H1 (cell line): Measurements from ENCODE around the gene CFAP107. TPM values are rescaled to one million over a fixed set of nuclear protein-coding genes. Genes with fewer than 3 reads are reported as not detected.

Experiments used
- CTCF ChIA-PET: fragments of 300-600 bp; sonication (Branson Sonifier 250); formaldehyde crosslinking; loops from one replicate; lab custom pipeline; 2021; ENCODE audit not compliant: partially characterized antibody; lab: Charles Lee
- POLR2A ChIA-PET: fragments of 300-600 bp; sonication (Branson Sonifier 250); formaldehyde crosslinking; loops from one replicate; lab custom pipeline; 2021; ENCODE audit warnings: inconsistent platforms; ENCODE audit not compliant: partially characterized antibody; lab: Charles Lee
- DNase-seq, 2 experiments: peaks; one replicate each; pipeline versions ENCODE4 v3.0.0 to v3.0.0-alpha.2; 2010 to 2022; ENCODE audit warnings: low spot score in 2 of 2, low read depth in 1 of 2, mixed read lengths in 1 of 2
- FAIRE-seq: peaks from 2 replicates; lab custom pipeline; 2011; peaks lifted over from hg19 to GRCh38; lab: Jason Lieb, UNC
- H2AFZ ChIP-seq: 2 replicates; pipeline ENCODE4 v1.8.1; 2012; ENCODE audit warnings: low read length, inconsistent platforms
- H2AK5ac ChIP-seq: 2 replicates; pipeline ENCODE4 v1.6.1; 2013; ENCODE audit warnings: low read depth, low read length
- H2BK120ac ChIP-seq: replicated peaks from 2 replicates; pipeline ENCODE3; 2013; ENCODE audit warnings: low read depth, low read length, inconsistent platforms
- H2BK12ac ChIP-seq: 2 replicates; pipeline ENCODE4 v1.6.1; 2013; ENCODE audit warnings: low read depth, low read length
- H2BK15ac ChIP-seq: 2 replicates; pipeline ENCODE4 v1.6.1; 2013; ENCODE audit warnings: low read length
- H2BK20ac ChIP-seq: 2 replicates; pipeline ENCODE4 v1.6.1; 2013; ENCODE audit warnings: low read length
- H2BK5ac ChIP-seq: 2 replicates; pipeline ENCODE4 v1.6.1; 2013; ENCODE audit warnings: low read depth, low read length
- H3K14ac ChIP-seq: 2 replicates; pipeline ENCODE4 v1.6.1; 2013; ENCODE audit warnings: inconsistent platforms; ENCODE audit not compliant: insufficient read length
- H3K18ac ChIP-seq: 2 replicates; pipeline ENCODE4 v1.6.1; 2013; ENCODE audit warnings: low read length; ENCODE audit errors: extremely low read depth
- H3K23ac ChIP-seq: 2 replicates; pipeline ENCODE4 v1.6.1; 2013; ENCODE audit warnings: inconsistent platforms; ENCODE audit not compliant: insufficient read length
- H3K23me2 ChIP-seq: 2 replicates; pipeline ENCODE4 v1.6.1; 2013; ENCODE audit warnings: low read depth, low read length
- H3K27ac ChIP-seq: 2 replicates; pipeline ENCODE4 v1.6.1; 2011; ENCODE audit warnings: low read depth, low read length, inconsistent platforms
- H3K27me3 ChIP-seq, 4 experiments: replicated peaks in 1 of 4; 1 replicate in 1 of 4; 2 replicates in 3 of 4; pipeline versions ENCODE4 v1.6.1 to v1.8.1; 2011 to 2013; ENCODE audit warnings: low read length in 3 of 4, mild to moderate bottlenecking in 3 of 4, inconsistent platforms in 2 of 4, mixed read lengths in 2 of 4, moderate library complexity in 1 of 4; ENCODE audit not compliant: control insufficient read depth in 3 of 4, insufficient read depth in 3 of 4; ENCODE audit errors: extremely low read depth in 1 of 4
- H3K36me3 ChIP-seq, 4 experiments: 2 replicates each; pipeline versions ENCODE4 v1.6.1 to v1.8.1; 2011 to 2013; ENCODE audit warnings: mild to moderate bottlenecking in 4 of 4, low read length in 3 of 4, moderate library complexity in 2 of 4, control low read depth in 1 of 4, inconsistent platforms in 1 of 4; ENCODE audit not compliant: insufficient read depth in 4 of 4, control insufficient read depth in 2 of 4
- H3K4ac ChIP-seq: replicated peaks from 2 replicates; pipeline ENCODE3; 2013; ENCODE audit warnings: low read length, low read depth, mixed read lengths, inconsistent platforms; ENCODE audit not compliant: insufficient read length
- H3K4me1 ChIP-seq, 4 experiments: replicated peaks in 1 of 4; 1 replicate in 1 of 4; 2 replicates in 3 of 4; pipeline versions ENCODE4 v1.6.1 to v1.8.1; 2011 to 2013; ENCODE audit warnings: low read length in 3 of 4, inconsistent platforms in 2 of 4, mixed read lengths in 1 of 4; ENCODE audit not compliant: insufficient read depth in 4 of 4, control insufficient read depth in 3 of 4
- H3K4me2 ChIP-seq, 2 experiments: 2 replicates each; pipeline versions ENCODE4 v1.6.1 to v1.8.1; 2011 to 2013; ENCODE audit warnings: low read depth in 2 of 2, low read length in 2 of 2, control low read depth in 1 of 2, inconsistent platforms in 1 of 2, mild to moderate bottlenecking in 1 of 2; ENCODE audit not compliant: insufficient read depth in 1 of 2
- H3K4me3 ChIP-seq, 4 experiments: fragments of 200-600, 300-600 bp in 1 of 4; sonication (generic), shearing (Covaris generic), sonication (Bioruptor Twin) in 1 of 4; 2 replicates each; pipeline versions ENCODE4 v1.5.1 to v1.8.1; 2011 to 2016; ENCODE audit warnings: low read length in 4 of 4, low read depth in 3 of 4, control low read depth in 2 of 4, inconsistent platforms in 2 of 4, mild to moderate bottlenecking in 2 of 4, mixed read lengths in 1 of 4, moderate library complexity in 1 of 4; ENCODE audit not compliant: insufficient read depth in 2 of 4; ENCODE audit errors: extremely low read depth in 1 of 4
- H3K56ac ChIP-seq: replicated peaks from 2 replicates; pipeline ENCODE3; 2013; ENCODE audit warnings: low read depth, mild to moderate bottlenecking, mixed read lengths, low read length, inconsistent platforms; ENCODE audit not compliant: insufficient read length
- H3K79me1 ChIP-seq: 2 replicates; pipeline ENCODE4 v1.6.1; 2013; ENCODE audit warnings: low read depth, low read length, control low read depth
- H3K79me2 ChIP-seq, 2 experiments: 2 replicates each; pipeline versions ENCODE4 v1.6.1 to v1.8.1; 2012 to 2013; ENCODE audit warnings: low read length in 2 of 2, mild to moderate bottlenecking in 2 of 2, inconsistent platforms in 1 of 2; ENCODE audit not compliant: insufficient read depth in 2 of 2, control insufficient read depth in 1 of 2
- H3K9ac ChIP-seq, 4 experiments: replicated peaks in 1 of 4; 1 replicate in 1 of 4; 2 replicates in 3 of 4; pipeline versions ENCODE4 v1.6.1 to v1.8.1; 2011 to 2013; ENCODE audit warnings: low read depth in 3 of 4, low read length in 3 of 4, control low read depth in 2 of 4, mild to moderate bottlenecking in 2 of 4, moderate library complexity in 2 of 4, inconsistent platforms in 1 of 4; ENCODE audit errors: extremely low read depth in 1 of 4
- H3K9me3 ChIP-seq, 2 experiments: 2 replicates each; pipeline versions ENCODE4 v1.6.1 to v1.8.1; 2012 to 2013; ENCODE audit warnings: mild to moderate bottlenecking in 2 of 2, moderate library complexity in 2 of 2, control low read depth in 1 of 2, inconsistent platforms in 1 of 2, low read depth in 1 of 2, low read length in 1 of 2, mixed read lengths in 1 of 2; ENCODE audit not compliant: insufficient read depth in 2 of 2
- H4K20me1 ChIP-seq, 2 experiments: replicated peaks in 1 of 2; 2 replicates each; pipeline versions ENCODE3 to v1.8.1; 2011 to 2013; ENCODE audit warnings: inconsistent platforms in 2 of 2, low read length in 2 of 2, mild to moderate bottlenecking in 1 of 2; ENCODE audit not compliant: insufficient read depth in 2 of 2, control insufficient read depth in 1 of 2
- H4K5ac ChIP-seq: 2 replicates; pipeline ENCODE4 v1.6.1; 2013; ENCODE audit warnings: low read length, low read depth, mixed read lengths, inconsistent platforms; ENCODE audit not compliant: insufficient read length
- H4K8ac ChIP-seq: 2 replicates; pipeline ENCODE4 v1.8.0; 2013; ENCODE audit warnings: mild to moderate bottlenecking, moderate library complexity, low read length, inconsistent platforms; ENCODE audit not compliant: insufficient read depth; ENCODE audit errors: extremely low read depth
- H4K91ac ChIP-seq: replicated peaks from 2 replicates; pipeline ENCODE3; 2013; ENCODE audit warnings: low read length, mixed read lengths, inconsistent platforms; ENCODE audit not compliant: insufficient read length
- EGR1 ChIP-seq: IDR thresholded peaks from 2 replicates; pipeline ENCODE4 v1.6.1; 2011; ENCODE audit warnings: low read depth, low read length, borderline replicate concordance
- NRF1 ChIP-seq: IDR thresholded peaks from 2 replicates; pipeline ENCODE4 v1.6.1; 2011; ENCODE audit warnings: mild to moderate bottlenecking, low read depth, low read length, improper control_type of control experiment
- RBBP5 ChIP-seq: IDR thresholded peaks from 2 replicates; pipeline ENCODE4 v1.7.1; 2012; ENCODE audit warnings: low read depth, mild to moderate bottlenecking, inconsistent platforms, low read length, moderate library complexity, borderline replicate concordance
- WGBS, 2 experiments: shearing (Covaris generic) in 1 of 2; methylation state at CpG; one replicate each; pipeline versions ENCODE4 v1.1.6 to v1.1.7; 2013 to 2015; ENCODE audit warnings: low lambda C conversion rate in 2 of 2, mixed read lengths in 2 of 2, inconsistent platforms in 1 of 2, low coverage in 1 of 2, missing lambda C conversion rate in 1 of 2; ENCODE audit not compliant: insufficient replicate concordance in 2 of 2, insufficient coverage in 1 of 2, insufficient read length in 1 of 2; ENCODE audit errors: extremely low coverage in 1 of 2, missing lambda C conversion rate in 1 of 2; 5-methylcytosine and 5-hydroxymethylcytosine counted together
- polyA plus RNA-seq, 7 experiments: library from polyadenylated mRNA; depleted of rRNA in 3 of 7; stranded (reverse) in 5 of 7; unstranded in 2 of 7; fragments of >200 nt in 5 of 7; fragments of 200-250 nt in 2 of 7; gene quantifications; 1 replicate in 5 of 7; 2 replicates in 1 of 7; 4 replicates in 1 of 7; pipeline versions ENCODE4 v1.2.1 to v1.2.3, GENCODE V29; 2011 to 2013; ENCODE audit warnings: missing spikeins in 2 of 7, mixed read lengths in 2 of 7
- total RNA-seq: library from RNA; stranded (reverse); fragmentation: NEBNext Ultra II Directional; extraction: Animal tissue kit (Norgen Biotek cat#: 25700); gene quantifications from 2 replicates; pipeline ENCODE4 v1.2.1, GENCODE V29; 2021
- TF ChIP-seq, protein P1 (sequence below): IDR thresholded peaks from 2 replicates; pipeline ENCODE4 v1.6.1; 2011; ENCODE audit warnings: low read depth, mild to moderate bottlenecking, low read length; ENCODE audit not compliant: insufficient read depth

Gene CFAP107
- total and polyA plus RNA-seq, 2 of the 8 experiments (the other 6 are each of a cell fraction or from before 2014, with no cell fraction given): 0.23 TPM; not detected in 1

GRCh38 chr1:12771186-12771585, 25.2 kb downstream of the CFAP107 start:
- no peak overlapping the region for H4K8ac ChIP-seq
- POLR2A ChIA-PET: no interaction called here
- no peaks in the 10 kb centered on the region for H3K79me1 ChIP-seq
- no peak overlapping the region for H3K56ac ChIP-seq
- H3K4ac ChIP-seq: no peak overlapping the region
- no peak overlapping the region for H3K23ac ChIP-seq
- no peak overlapping the region for H2AK5ac ChIP-seq
- CTCF ChIA-PET: interaction anchor here (0.8 to 2.4 kb wide), 4 partner anchors 11 to 432 kb away, joined by 3 to 7 read pairs (median 4); no protein-coding TSS in a partner anchor
- no peak for DNase-seq
- H3K79me2 ChIP-seq: no peaks in the 10 kb centered on the region
- no peaks in the 10 kb centered on the region for H3K27me3 ChIP-seq
- no peak overlapping the region for H3K18ac ChIP-seq
- no peak overlapping the region for H2AFZ ChIP-seq
- no peak overlapping the region for H2BK12ac ChIP-seq
- no peak overlapping the region for H4K5ac ChIP-seq
- H3K4me3 ChIP-seq: no peak overlapping the region
- H3K36me3 ChIP-seq: no peaks in the 10 kb centered on the region; a peak in 1 of 8 replicates
- H2BK5ac ChIP-seq: no peak overlapping the region
- H3K4me2 ChIP-seq: no peak overlapping the region
- no peak overlapping the region for H2BK20ac ChIP-seq
- H3K9ac ChIP-seq: no peak overlapping the region
- H4K91ac ChIP-seq: no peak overlapping the region
- no peak overlapping the region for H2BK15ac ChIP-seq
- H3K14ac ChIP-seq: no peak overlapping the region
- 92% methylated on average over 5 of the region's 5 CpGs; no CpG with 5 or more reads in 1 of the 2 experiments for WGBS, 2 experiments
- H3K4me1 ChIP-seq: no peaks in the 10 kb centered on the region
- no peaks in the 10 kb centered on the region for H4K20me1 ChIP-seq
- no peaks in the 10 kb centered on the region for H3K9me3 ChIP-seq
- H3K27ac ChIP-seq: no peak overlapping the region
- H3K23me2 ChIP-seq: no peaks in the 10 kb centered on the region
- H2BK120ac ChIP-seq: no peak overlapping the region
- TF ChIP-seq, protein P1, sequence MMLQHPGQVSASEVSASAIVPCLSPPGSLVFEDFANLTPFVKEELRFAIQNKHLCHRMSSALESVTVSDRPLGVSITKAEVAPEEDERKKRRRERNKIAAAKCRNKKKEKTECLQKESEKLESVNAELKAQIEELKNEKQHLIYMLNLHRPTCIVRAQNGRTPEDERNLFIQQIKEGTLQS: no peak
- no peak for TF ChIP-seq EGR1
- no peak for TF ChIP-seq RBBP5
- TF ChIP-seq NRF1: no peak
- TF ChIP-seq, all 59 proteins: peak for 0
- no peak for FAIRE-seq
